Thyroid gland (tissue), 4 donors: ENCODE measurements around the gene STAU1.
"Not testable (repeated sequence)": the region's sequence is repeated elsewhere in the genome, so short reads cannot be mapped to it uniquely, and the experiment has no call there.

ENCODE experiments used
- CTCF ChIP-seq, 6 experiments: fragments of 200-600 bp in 3 of 6; fragments of 450-650 bp in 3 of 6; sonication (generic) in 3 of 6; IDR thresholded peaks; one replicate each; pipeline ENCODE4 v1.5.1; 2016 to 2019; ENCODE audit warnings: antibody characterized with exemption in 6 of 6, mild to moderate bottlenecking in 2 of 6, inconsistent platforms in 1 of 6, moderate library complexity in 1 of 6
- POLR2A ChIP-seq, 2 donors: fragments of 450-650 bp; IDR thresholded peaks; one replicate each; pipeline ENCODE4 v1.6.1; 2017; ENCODE audit warnings: antibody characterized with exemption in 2 of 2, mild to moderate bottlenecking in 2 of 2, moderate library complexity in 1 of 2

- not testable (repeated sequence) for TF ChIP-seq POLR2A, CTCF (IDR thresholded peaks at IDR 0.05)
Measured at GRCh38 chr20:49184084-49184501, 4.0 kb downstream of the STAU1 start.
